Measurements from ENCODE around the gene ADGRD1.

GRCh38 chr12:130976171-130976720, 22.5 kb downstream of the ADGRD1 start:
- TF ChIP-seq POLR2AphosphoS5 (IDR thresholded peaks at IDR 0.05) (no peak), CTCF (IDR thresholded peaks at IDR 0.05) (no peak), POLR2A (IDR thresholded peaks at IDR 0.05) (no peak)

Measured in breast epithelium (tissue), 3 donors.